Glutamatergic neuron (in vitro differentiated cells): ENCODE measurements around the gene MBLAC1. TPM values are rescaled to one million over a fixed set of nuclear protein-coding genes. Genes with fewer than 3 reads are reported as not detected.
A peak's percentile ranks its signal among the peaks of the same experiment; 100 is the strongest.

Experiments
- DNase-seq: peaks from one replicate; pipeline ENCODE4 v3.0.0; 2022
- H3K27ac Mint-ChIP-seq: one replicate; pipeline ENCODE4 v1.8.0; 2020; ENCODE audit warnings: mild to moderate bottlenecking, mixed read lengths, inconsistent platforms; ENCODE audit not compliant: unreplicated experiment
- H3K27me3 Mint-ChIP-seq: one replicate; pipeline ENCODE4 v1.8.0; 2020; ENCODE audit warnings: mild to moderate bottlenecking, moderate library complexity, mixed read lengths, inconsistent platforms; ENCODE audit not compliant: unreplicated experiment
- H3K36me3 Mint-ChIP-seq: one replicate; pipeline ENCODE4 v1.8.0; 2020; ENCODE audit warnings: mild to moderate bottlenecking, mixed read lengths, inconsistent platforms; ENCODE audit not compliant: unreplicated experiment
- H3K4me1 Mint-ChIP-seq: one replicate; pipeline ENCODE4 v1.8.0; 2020; ENCODE audit warnings: mild to moderate bottlenecking, low read depth, mixed read lengths, inconsistent platforms; ENCODE audit not compliant: unreplicated experiment
- H3K4me3 Mint-ChIP-seq: one replicate; pipeline ENCODE4 v1.8.0; 2020; ENCODE audit warnings: mild to moderate bottlenecking, mixed read lengths, inconsistent platforms; ENCODE audit not compliant: unreplicated experiment
- H3K9me3 Mint-ChIP-seq: one replicate; pipeline ENCODE4 v1.8.0; 2020; ENCODE audit warnings: mild to moderate bottlenecking, moderate library complexity, mixed read lengths, inconsistent platforms; ENCODE audit not compliant: unreplicated experiment
- total RNA-seq: library from RNA; stranded (reverse); fragmentation: NEBNext Ultra II Directional; extraction: Animal tissue kit (Norgen Biotek cat#: 25700); gene quantifications from one replicate; pipeline ENCODE4 v1.2.1, GENCODE V29; 2021; ENCODE audit not compliant: unreplicated experiment
- TF ChIP-seq, protein P1 (sequence below): fragments of 200-600 bp; sonication (generic); IDR thresholded peaks from one replicate; pipeline ENCODE4 v1.5.0; 2021; ENCODE audit not compliant: partially characterized antibody, unreplicated experiment

The MBLAC1 gene
- total RNA-seq, 1 donor from 2014 or later, result 3.3 TPM

GRCh38 chr7:100088095-100088620, 38.6 kb upstream of the MBLAC1 start:
- H3K4me1 Mint-ChIP-seq, result peaks cover 9% of the 10 kb centered on the region

DNA sequence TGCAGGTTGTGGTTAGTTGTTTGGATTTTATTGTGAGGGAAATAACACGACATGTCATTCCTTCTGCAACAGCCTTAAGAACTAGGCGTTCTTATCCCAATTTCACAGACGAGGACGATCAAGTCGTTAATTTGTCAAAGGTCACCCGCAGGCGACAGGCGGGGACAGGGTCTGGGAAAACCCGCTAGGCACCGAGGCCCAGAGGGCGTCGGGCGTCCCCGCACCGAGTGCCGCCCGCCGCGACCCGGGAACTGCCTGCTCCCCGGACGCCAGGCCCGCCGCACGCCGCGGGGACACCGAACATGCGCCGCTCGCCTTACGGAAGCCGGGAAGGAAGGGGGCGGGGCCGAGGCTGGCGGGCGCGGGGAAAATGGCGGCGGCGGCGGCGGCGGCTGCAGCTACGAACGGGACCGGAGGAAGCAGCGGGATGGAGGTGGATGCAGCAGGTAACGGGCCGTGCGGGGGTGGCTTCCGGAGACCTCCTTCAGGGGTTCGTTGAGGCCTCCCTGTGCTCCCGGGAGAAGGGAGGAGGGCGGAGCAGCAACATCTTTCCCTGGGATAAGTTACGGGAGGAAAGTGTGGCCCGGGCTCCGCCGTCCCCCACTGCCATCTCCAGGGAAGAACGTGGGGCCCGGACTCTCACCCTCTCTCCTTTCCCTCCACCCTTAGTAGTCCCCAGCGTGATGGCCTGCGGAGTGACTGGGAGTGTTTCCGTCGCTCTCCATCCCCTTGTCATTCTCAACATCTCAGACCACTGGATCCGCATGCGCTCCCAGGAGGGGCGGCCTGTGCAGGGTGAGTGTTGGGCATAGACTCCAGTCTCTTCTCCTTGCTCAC, 37.9 kb upstream of the MBLAC1 start, which contains the start of gene COPS6:
COPS6 (plus strand) TSS at position 349 of the 837 bp plus-strand sequence; CDS start at position 371, 22 bp downstream.
- Mint-ChIP-seq H3K27me3 (peaks cover 10% of the 10 kb centered on the region), H3K36me3 (no peaks in the 10 kb centered on the region), H3K27ac (peak within 1 kb of the TSS; percentile 90), H3K4me3 (peak within 1 kb of the TSS; percentile 94), H3K4me1 (peaks cover 14% of the 10 kb centered on the region), H3K9me3 (peaks cover 10% of the 10 kb centered on the region)
- DNase-seq, result peak; percentile 92
- TF ChIP-seq, protein P1, sequence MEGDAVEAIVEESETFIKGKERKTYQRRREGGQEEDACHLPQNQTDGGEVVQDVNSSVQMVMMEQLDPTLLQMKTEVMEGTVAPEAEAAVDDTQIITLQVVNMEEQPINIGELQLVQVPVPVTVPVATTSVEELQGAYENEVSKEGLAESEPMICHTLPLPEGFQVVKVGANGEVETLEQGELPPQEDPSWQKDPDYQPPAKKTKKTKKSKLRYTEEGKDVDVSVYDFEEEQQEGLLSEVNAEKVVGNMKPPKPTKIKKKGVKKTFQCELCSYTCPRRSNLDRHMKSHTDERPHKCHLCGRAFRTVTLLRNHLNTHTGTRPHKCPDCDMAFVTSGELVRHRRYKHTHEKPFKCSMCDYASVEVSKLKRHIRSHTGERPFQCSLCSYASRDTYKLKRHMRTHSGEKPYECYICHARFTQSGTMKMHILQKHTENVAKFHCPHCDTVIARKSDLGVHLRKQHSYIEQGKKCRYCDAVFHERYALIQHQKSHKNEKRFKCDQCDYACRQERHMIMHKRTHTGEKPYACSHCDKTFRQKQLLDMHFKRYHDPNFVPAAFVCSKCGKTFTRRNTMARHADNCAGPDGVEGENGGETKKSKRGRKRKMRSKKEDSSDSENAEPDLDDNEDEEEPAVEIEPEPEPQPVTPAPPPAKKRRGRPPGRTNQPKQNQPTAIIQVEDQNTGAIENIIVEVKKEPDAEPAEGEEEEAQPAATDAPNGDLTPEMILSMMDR, result no peak

More at GRCh38 chr7:100088095-100088620, 38.6 kb upstream of the MBLAC1 start:
- peak overlapping the region; percentile 94 for H3K4me3 Mint-ChIP-seq
- H3K27ac Mint-ChIP-seq, result peak overlapping the region; percentile 90
- TF ChIP-seq, protein P1, result no peak
- H3K27me3 Mint-ChIP-seq, result peaks cover 10% of the 10 kb centered on the region
- H3K36me3 Mint-ChIP-seq, result no peaks in the 10 kb centered on the region
- H3K9me3 Mint-ChIP-seq, result peaks cover 10% of the 10 kb centered on the region
- no peak for DNase-seq

- TF ChIP-seq, protein P1, result no peak
- no peak for DNase-seq
- H3K27ac Mint-ChIP-seq, result peak overlapping the region; percentile 5
- peaks cover 15% of the 10 kb centered on the region for H3K4me1 Mint-ChIP-seq
- H3K9me3 Mint-ChIP-seq, result peaks cover 10% of the 10 kb centered on the region
- peak overlapping the region; percentile 94 for H3K4me3 Mint-ChIP-seq
- H3K27me3 Mint-ChIP-seq, result peaks cover 10% of the 10 kb centered on the region
- H3K36me3 Mint-ChIP-seq, result no peaks in the 10 kb centered on the region
Observed at GRCh38 chr7:100089458-100090196, 37.1 kb upstream of the MBLAC1 start.

- Mint-ChIP-seq H3K9me3 (peaks cover 10% of the 10 kb centered on the region), H3K27me3 (peaks cover 8% of the 10 kb centered on the region), H3K27ac (no peak overlapping the region), H3K4me1 (peaks cover 18% of the 10 kb centered on the region), H3K36me3 (no peaks in the 10 kb centered on the region), H3K4me3 (peak overlapping the region; percentile 49)
- TF ChIP-seq, protein P1, result no peak
- DNase-seq, result no peak
Observed at GRCh38 chr7:100090527-100091410, 36.0 kb upstream of the MBLAC1 start.
